Activated CD8-positive, alpha-beta memory T cell treated with anti-CD3 and anti-CD28 coated beads, Interleukin-2, amount 50 U/mL, for 48 hours (primary cell): ENCODE measurements around the gene TSPOAP1.

Source experiments
- DNase-seq: peaks from one replicate; pipeline ENCODE4 v3.0.0-alpha.2; 2020

TSPOAP1 gene

GRCh38 chr17:58276423-58276822, 52.2 kb downstream of the TSPOAP1 start:
- DNase-seq: no peak

DNA sequence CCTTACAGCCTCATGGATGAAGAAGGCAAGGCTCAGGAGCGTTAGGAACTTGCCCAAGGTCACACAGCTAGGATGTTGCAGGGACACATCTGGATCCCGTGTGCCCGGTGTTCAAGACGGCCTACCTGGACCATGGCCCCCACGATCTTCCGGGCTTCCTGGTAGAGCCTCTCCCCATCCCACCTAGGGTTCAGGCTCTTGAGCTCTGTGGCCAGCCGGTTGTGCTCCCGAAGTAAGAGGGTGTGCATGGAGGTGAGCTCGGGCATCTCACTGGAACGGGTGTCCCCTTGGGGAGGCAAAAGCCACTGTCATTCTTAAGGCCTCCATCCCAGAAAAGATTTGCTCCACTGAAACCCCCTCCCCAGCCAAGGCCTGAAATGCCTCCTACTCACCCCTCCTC, 53.2 kb downstream of the TSPOAP1 start:
- no peak for DNase-seq

- DNase-seq: no peak
These were observed 55.0 kb downstream of the TSPOAP1 start for GRCh38 chr17:58273453-58274104.

DNA sequence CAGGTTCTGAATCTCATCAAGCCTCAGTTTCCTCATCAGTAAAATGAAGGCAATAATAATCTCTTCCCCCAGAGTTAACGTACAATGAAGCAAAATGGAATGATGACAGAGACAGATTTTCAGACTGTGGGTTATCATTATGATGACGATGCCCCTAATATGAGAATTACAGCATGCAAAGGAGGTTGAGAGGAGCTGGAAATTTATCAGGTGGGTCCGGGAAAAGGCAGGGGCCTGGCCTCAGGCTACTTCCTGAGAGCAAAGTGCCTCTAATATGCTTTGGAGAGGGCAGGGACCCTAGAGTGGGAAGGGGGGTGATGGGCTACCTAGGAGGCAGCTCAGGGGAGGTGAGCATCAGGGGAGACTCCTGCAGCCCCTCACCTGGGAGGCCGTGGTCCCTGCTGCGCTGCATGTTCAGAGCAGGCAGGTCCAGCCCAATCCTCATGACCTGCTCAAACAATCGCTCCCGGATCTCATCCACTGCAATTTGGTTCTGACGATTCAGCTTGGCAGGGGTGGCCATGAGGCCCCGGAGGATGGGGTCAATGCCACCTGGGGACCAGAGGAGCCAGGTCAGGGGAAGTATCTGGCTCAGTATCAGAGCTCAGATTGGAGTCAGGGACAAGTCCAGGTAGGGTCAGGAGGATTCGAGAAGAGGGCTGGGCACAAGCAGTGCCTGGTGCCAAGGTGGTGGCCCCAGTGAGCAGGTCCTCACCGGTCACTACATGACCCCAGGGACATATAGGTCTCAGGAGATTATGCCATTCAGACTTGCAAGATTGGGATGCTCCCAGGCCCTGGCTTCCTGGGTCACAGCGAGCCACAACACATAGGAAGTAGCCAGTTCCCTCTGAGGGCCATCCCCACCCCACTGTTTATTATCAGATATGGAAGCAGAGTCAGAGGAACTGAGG, 56.0 kb downstream of the TSPOAP1 start:
- DNase-seq: peak; percentile 40

GRCh38 chr17:58271216-58271931, 57.2 kb downstream of the TSPOAP1 start:
- DNase-seq: peak; percentile 40

DNA sequence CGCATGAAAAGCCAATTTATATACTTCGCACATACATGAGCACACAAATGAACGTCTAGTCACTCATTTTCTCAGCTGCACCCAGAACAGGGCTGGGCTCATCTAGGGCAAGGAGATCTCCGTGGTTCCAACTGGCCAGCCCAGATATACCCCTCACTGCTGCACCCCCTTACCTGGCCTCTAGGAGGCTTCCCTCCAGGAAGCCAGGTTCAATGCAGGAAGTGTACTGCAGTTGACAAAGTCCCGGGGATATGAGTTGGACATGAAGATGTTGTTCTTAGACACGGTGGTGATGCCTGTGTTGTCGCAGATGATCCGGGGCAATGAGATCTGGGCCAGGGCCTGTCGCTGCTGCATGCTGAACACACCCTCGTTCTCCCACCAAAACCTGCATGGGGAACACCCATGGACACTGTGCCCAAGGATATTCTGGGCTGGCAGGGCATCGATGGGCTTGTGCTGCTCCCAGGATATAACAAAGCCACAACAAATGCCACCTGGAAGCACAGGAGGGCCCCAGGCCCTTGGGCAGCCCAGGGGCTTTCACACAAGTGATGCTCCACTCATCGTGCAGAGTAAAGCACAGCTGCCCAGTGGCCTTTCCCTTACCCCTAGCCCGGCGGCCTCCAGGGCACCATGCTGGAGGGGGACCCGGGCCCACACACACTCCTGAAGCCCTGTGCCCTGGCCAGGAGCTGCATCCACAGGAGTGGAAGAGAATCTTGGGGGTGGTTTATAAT, 57.9 kb downstream of the TSPOAP1 start:
- peak; percentile 44 for DNase-seq

- DNase-seq: peak; percentile 17
These were observed 58.9 kb downstream of the TSPOAP1 start for GRCh38 chr17:58269557-58270291.

DNA sequence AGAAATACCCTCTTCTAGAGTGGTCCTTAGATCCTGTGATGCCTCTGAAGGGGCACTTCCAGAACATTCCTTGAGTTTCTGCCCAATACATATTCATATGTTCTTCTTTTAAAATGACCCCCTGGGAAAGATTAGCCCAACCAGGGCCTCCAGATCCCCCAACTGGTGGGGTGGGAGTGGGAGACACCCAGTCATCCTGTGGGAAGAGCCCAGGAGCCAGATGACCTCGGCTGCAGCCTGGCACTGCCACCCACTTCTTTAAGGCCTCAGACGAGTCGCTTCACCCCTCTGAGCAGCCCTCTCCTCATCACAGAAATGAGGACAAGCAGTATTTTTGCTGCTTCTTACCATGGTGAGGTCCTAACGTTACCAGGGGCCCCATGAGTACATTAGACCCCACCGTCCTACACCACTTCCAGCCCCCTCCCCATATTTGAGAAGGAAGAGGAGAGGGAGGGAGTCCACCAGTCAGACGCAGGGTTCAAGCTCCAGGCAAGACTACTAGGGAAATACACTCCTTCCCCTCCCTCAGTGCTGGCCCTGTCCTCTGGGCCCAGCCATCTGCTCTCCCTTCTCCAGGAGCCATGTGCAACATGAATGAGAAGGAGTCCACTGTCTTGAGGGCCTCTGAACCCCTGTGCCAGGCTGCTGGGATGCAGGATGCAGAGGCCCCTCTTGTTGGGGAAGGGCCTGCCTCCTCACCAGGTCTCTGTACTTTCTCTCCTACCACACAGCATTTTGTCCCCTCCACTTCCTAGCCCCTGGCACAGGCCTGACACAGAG, 59.6 kb downstream of the TSPOAP1 start:
- peak; percentile 26 for DNase-seq

DNA sequence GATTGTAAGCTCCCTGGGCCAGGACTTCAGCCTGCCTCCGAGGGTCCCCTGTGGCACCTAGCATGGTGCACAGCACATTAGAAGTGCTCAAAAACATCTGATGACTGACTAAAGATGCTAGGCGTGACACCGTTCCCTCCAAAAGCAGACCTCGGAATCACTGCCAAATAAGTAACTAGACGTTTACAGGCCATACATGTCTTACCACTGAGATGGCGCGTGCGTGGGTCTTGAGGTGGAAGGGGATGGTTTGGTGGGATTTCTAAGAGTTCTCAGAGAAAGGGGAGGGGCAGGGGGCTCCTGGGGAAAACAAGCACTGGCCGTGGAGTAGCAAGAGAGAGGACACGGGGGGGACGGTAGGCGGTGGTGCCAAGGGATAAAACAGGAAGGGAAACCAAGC, 60.3 kb downstream of the TSPOAP1 start:
- peak; percentile 32 for DNase-seq

GRCh38 chr17:58267347-58268324, 61.0 kb downstream of the TSPOAP1 start:
- peak; percentile 42 for DNase-seq

- peak; percentile 42 for DNase-seq
These were observed 62.4 kb downstream of the TSPOAP1 start for GRCh38 chr17:58265902-58266875.

- DNase-seq: no peak
These were observed 63.3 kb downstream of the TSPOAP1 start for GRCh38 chr17:58265271-58265670.

GRCh38 chr17:58264407-58265103, 64.0 kb downstream of the TSPOAP1 start:
- no peak for DNase-seq

- DNase-seq: peak; percentile 33
These were observed 64.8 kb downstream of the TSPOAP1 start for GRCh38 chr17:58263773-58264172.

- no peak for DNase-seq
These were observed 66.4 kb downstream of the TSPOAP1 start for GRCh38 chr17:58262149-58262548.

DNA sequence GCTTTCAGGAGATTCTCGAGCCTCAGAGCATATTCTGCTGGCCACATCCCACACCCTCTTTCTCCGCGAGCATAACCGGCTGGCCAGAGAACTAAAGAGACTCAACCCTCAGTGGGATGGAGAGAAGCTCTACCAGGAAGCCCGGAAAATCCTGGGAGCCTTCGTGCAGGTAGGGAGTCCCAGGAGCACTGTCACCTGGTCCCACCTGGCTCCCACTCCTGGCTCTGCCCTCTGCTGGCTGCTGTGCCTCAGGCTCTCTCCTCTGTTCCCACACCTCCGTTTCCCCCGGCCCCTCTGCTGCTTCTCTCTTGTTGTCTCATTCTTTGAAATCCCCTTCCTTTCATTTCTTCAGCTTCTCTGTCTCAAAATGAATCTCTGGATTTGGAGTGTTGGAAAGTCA, 73.8 kb downstream of the TSPOAP1 start:
- DNase-seq: peak; percentile 38

DNA sequence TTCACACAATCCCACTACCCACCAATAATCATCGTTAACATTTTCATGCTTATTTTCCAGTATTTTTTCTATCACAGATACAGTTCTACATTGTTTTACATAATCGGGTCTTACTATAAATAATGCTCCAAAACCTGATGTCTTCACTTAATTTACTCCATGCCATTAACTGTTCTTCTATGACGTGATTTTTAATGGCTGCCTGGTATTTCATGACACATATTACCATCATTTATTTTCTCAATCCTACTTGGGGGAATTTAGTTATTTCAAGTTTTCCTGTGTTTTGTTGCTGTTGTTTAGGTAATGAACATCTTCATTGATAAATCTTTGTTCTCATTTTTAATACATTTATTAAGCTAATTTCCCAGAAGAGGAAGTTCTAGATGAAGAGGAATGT, 75.5 kb downstream of the TSPOAP1 start:
- no peak for DNase-seq

- DNase-seq: peak; percentile 42
These were observed 76.5 kb downstream of the TSPOAP1 start for GRCh38 chr17:58252141-58252540.
